Measurements from ENCODE around the gene WDR59.

WDR59 gene

GRCh38 chr16:74887084-74887483 is 97.8 kb downstream of the WDR59 start:
- Histone ChIP-seq H3K27ac (no peak overlapping the region), H3K4me3 (ENCODE audit: low read depth, low read length) (no peak overlapping the region), H3K27me3 (replicated peaks) (no peaks in the 10 kb centered on the region), H3K36me3 (replicated peaks) (peaks cover 26% of the 10 kb centered on the region)
- in situ Hi-C loops (cut with HindIII; ENCODE audit: low pct_ligation_motif_present, low sequenced_read_pairs), result no loop called here
- DNase-seq, result no peak
- TF ChIP-seq CTCF (IDR thresholded peaks at IDR 0.05; ENCODE audit: low read depth, low read length, missing control alignments), result no peak

GRCh38 chr16:74877706-74878105 is 107.2 kb downstream of the WDR59 start:
- H3K27me3 ChIP-seq (replicated peaks), result no peaks in the 10 kb centered on the region
- TF ChIP-seq CTCF (IDR thresholded peaks at IDR 0.05; ENCODE audit: low read depth, low read length, missing control alignments), result no peak
- H3K36me3 ChIP-seq (replicated peaks), result peaks cover 11% of the 10 kb centered on the region

GRCh38 chr16:74874912-74875546 is 109.9 kb downstream of the WDR59 start:
- Histone ChIP-seq H3K27me3 (replicated peaks) (no peaks in the 10 kb centered on the region), H3K4me3 (ENCODE audit: low read depth, low read length) (no peak overlapping the region), H3K36me3 (replicated peaks) (peaks cover 9% of the 10 kb centered on the region), H3K27ac (no peak overlapping the region)
- no peak for DNase-seq
- in situ Hi-C loops (cut with HindIII; ENCODE audit: low pct_ligation_motif_present, low sequenced_read_pairs), result no loop called here
- TF ChIP-seq CTCF (IDR thresholded peaks at IDR 0.05; ENCODE audit: low read depth, low read length, missing control alignments), result no peak

More at GRCh38 chr16:74877706-74878105, 107.2 kb downstream of the WDR59 start:
- H3K4me3 ChIP-seq (ENCODE audit: low read depth, low read length), result no peak overlapping the region
- no peak overlapping the region for H3K27ac ChIP-seq
- in situ Hi-C loops (cut with HindIII; ENCODE audit: low pct_ligation_motif_present, low sequenced_read_pairs), result no loop called here
- no peak for DNase-seq

- no peak overlapping the region for H3K27ac ChIP-seq
- no peak overlapping the region for H3K4me3 ChIP-seq (ENCODE audit: low read depth, low read length)
- DNase-seq, result no peak
- H3K27me3 ChIP-seq (replicated peaks), result no peaks in the 10 kb centered on the region
- in situ Hi-C loops (cut with HindIII; ENCODE audit: low pct_ligation_motif_present, low sequenced_read_pairs), result no loop called here
- peaks cover 8% of the 10 kb centered on the region for H3K36me3 ChIP-seq (replicated peaks)
- no peak for TF ChIP-seq CTCF (IDR thresholded peaks at IDR 0.05; ENCODE audit: low read depth, low read length, missing control alignments)
Measured at GRCh38 chr16:74874123-74874522, 110.8 kb downstream of the WDR59 start.

GRCh38 chr16:74872302-74872701 is 112.6 kb downstream of the WDR59 start:
- no peak overlapping the region for H3K27ac ChIP-seq
- no peak overlapping the region for H3K4me3 ChIP-seq (ENCODE audit: low read depth, low read length)
- peaks cover 6% of the 10 kb centered on the region for H3K36me3 ChIP-seq (replicated peaks)
- H3K27me3 ChIP-seq (replicated peaks), result no peaks in the 10 kb centered on the region
- in situ Hi-C loops (cut with HindIII; ENCODE audit: low pct_ligation_motif_present, low sequenced_read_pairs), result no loop called here
- no peak for TF ChIP-seq CTCF (IDR thresholded peaks at IDR 0.05; ENCODE audit: low read depth, low read length, missing control alignments)
- DNase-seq, result no peak

GRCh38 chr16:74871608-74872007 is 113.3 kb downstream of the WDR59 start:
- no peaks in the 10 kb centered on the region for H3K27me3 ChIP-seq (replicated peaks)
- no peak overlapping the region for H3K4me3 ChIP-seq (ENCODE audit: low read depth, low read length)
- H3K36me3 ChIP-seq (replicated peaks), result peaks cover 4% of the 10 kb centered on the region
- in situ Hi-C loops (cut with HindIII; ENCODE audit: low pct_ligation_motif_present, low sequenced_read_pairs), result no loop called here
- no peak overlapping the region for H3K27ac ChIP-seq
- no peak for TF ChIP-seq CTCF (IDR thresholded peaks at IDR 0.05; ENCODE audit: low read depth, low read length, missing control alignments)
- DNase-seq, result no peak

Data from brain microvascular endothelial cell (primary cell).